Measurements from ENCODE around the gene NSD1.

GRCh38 chr5:177126771-177127170 lies 6.8 kb upstream of the NSD1 start:
- TF ChIP-seq POLR2AphosphoS5 (IDR thresholded peaks at IDR 0.05; ENCODE audit: low read depth, low read length): no peak
- TF ChIP-seq TAF1 (IDR thresholded peaks at IDR 0.05; ENCODE audit: borderline replicate concordance, insufficient read depth, low read length): no peak

All from PFSK-1 (cell line).